ENCODE results near the gene NDUFB11. TPM values are rescaled to one million over a fixed set of nuclear protein-coding genes. Genes with fewer than 3 reads are reported as not detected.
A peak's percentile ranks its signal among the peaks of the same experiment; 100 is the strongest.

Gene NDUFB11
- total RNA-seq = 10 to 100 TPM; 52.8 to 75.6 (median 65.9) TPM

DNA sequence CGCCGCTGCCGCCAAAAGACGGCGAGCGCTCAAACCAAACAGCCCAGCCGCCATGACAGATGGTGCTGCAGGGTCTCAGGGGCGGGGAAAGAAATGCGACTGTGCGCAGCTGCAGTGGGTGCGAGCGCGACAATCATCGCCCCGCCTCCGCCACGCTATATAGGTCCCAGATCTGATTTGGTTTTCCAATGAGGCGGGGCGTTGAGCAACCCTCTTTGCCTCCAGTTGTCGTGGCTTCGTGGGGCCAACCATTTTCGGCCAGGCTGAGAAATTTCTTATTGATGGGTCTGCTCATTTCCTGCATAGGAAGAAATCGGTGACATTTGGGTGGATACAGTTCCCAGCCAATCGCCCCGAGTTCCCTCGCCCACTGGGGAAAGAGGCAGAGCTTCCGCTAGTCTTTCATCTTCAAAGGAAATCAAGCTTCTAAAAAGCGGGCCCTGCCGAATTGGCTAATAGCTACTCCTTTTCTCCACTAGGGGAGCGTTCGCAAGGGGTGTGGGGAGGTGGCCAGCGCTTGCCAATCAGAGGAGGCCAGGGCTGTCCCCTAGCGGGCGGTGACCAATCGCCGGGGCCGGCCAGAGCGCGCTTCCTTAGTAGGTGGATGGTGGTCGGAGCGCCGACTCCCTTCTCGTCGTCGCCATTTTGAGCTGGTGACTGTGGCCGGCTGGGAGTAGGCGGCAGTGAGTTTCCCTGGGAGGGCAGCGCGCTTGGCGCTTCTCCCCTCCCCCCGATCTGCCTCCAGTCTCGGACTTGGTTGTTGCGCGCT, at the start of gene NDUFB11, which contains the start of gene RBM10:
Gene NDUFB11, minus strand, starts transcription at position 77 of the 769 bp plus-strand sequence. Its CDS starts 23 bp downstream, at position 54.
Gene RBM10, plus strand, starts transcription at position 596 of the 769 bp plus-strand sequence. CDS start 2,261 bp downstream, outside the sequence.
- peak; percentile 90 to 98 for DNase-seq (ENCODE audit: low spot score in 2 of 2)
- TF ChIP-seq POLR2A (IDR thresholded peaks at IDR 0.05) = no peak
- TF ChIP-seq CTCF (IDR thresholded peaks at IDR 0.05) = peak in 1 of 3 donors; percentile 91
- peak within 1 kb of the TSS; percentile 68 for H3K4me3 ChIP-seq (ENCODE audit: low read depth, poor library complexity, severe bottlenecking)
- WGBS, 2 donors = 0 to 45% methylated on average over 6 to 53 of the region's 54 CpGs
- intact Hi-C loops (cut with DNase I; ENCODE audit: low total_unique reads) = no loop called here

- WGBS, 2 donors = 0 to 1% methylated on average over 32 to 45 of the region's 50 CpGs
- intact Hi-C loops (cut with DNase I; ENCODE audit: low total_unique reads) = loop anchor here (10.0 kb wide), 2 partner anchors 191 to 331 kb away; no protein-coding TSS in a partner anchor
- peak within 1 kb of the TSS; percentile 47 for H3K4me3 ChIP-seq (ENCODE audit: low read depth, poor library complexity, severe bottlenecking)
- TF ChIP-seq POLR2A (IDR thresholded peaks at IDR 0.05) = peak in 1 of 2 donors; percentile 36
- peak in 1 of 3 donors; percentile 50 for TF ChIP-seq CTCF (IDR thresholded peaks at IDR 0.05)
- peak; percentile 92 to 100 for DNase-seq (ENCODE audit: low spot score in 2 of 2)
Observed at GRCh38 chrX:47193475-47194193, 49.1 kb upstream of the NDUFB11 start, which contains the start of gene UBA1. UBA1 (plus strand) TSS chrX:47193829; CDS start chrX:47198803, 4,974 bp downstream.

DNA sequence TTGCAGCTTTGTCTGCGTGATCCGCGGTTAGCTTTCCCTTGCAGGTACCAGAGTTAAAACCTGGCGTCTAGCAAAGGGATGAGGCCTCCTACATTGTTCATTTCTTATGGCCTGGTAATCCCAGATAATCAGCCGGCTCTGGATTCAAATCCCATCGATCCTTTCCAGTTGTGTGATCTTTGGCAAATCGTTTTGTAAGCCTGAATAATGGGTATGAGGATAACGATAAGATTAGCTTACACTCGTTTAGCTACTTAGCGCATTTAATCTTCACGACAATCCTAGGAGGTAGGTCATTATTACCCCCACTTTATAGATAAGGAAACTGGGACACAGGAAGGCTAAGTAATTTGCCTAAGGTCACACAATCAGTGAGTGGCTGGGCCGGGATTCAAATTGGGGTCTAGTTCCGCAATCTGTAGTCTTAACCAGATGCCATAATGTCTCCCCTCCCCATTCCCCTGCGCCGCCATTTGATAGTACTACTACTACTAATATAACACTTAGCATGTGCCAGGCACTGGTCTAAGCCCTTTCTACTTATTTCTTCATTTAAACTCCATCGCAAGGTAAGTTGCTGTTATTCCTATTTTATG, 47.4 kb upstream of the NDUFB11 start:
- no peak for DNase-seq (ENCODE audit: low spot score in 2 of 2)
- TF ChIP-seq CTCF (IDR thresholded peaks at IDR 0.05) (no peak), POLR2A (IDR thresholded peaks at IDR 0.05) (no peak)
- H3K4me3 ChIP-seq (ENCODE audit: low read depth, poor library complexity, severe bottlenecking) = no peak overlapping the region
- 63% methylated on average over 16 of the region's 16 CpGs for WGBS, 2 donors
- intact Hi-C loops (cut with DNase I; ENCODE audit: low total_unique reads) = loop anchor here (10.0 kb wide), 2 partner anchors 193 to 333 kb away; no protein-coding TSS in a partner anchor

DNA sequence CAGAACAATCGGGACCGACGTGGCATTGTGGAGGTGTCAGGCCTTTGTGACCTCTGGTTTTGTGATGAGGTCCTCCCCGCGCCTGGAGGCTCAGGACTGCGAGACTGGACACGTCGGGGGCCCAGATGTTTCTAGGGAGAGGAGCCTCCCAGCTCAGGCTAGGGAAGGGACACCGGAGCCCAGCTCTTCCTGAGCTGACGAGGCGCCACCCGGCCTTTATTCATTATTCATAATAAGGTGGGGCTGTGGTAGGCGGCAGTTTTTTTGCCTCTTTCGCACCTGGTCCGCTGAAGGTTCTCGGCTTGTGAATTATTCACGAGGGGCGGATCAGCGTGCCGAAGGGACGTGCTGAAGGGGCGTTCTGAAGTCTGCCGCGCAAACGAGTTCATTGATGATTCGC, 46.8 kb upstream of the NDUFB11 start:
- no peak for TF ChIP-seq CTCF (IDR thresholded peaks at IDR 0.05)
- TF ChIP-seq POLR2A (IDR thresholded peaks at IDR 0.05) = no peak
- H3K4me3 ChIP-seq (ENCODE audit: low read depth, poor library complexity, severe bottlenecking) = peak overlapping the region; percentile 63
- DNase-seq (ENCODE audit: low spot score in 2 of 2) = no peak
- 1 to 31% methylated on average over 18 to 26 of the region's 26 CpGs for WGBS, 2 donors
- intact Hi-C loops (cut with DNase I; ENCODE audit: low total_unique reads) = loop anchor here (10.0 kb wide), 2 partner anchors 193 to 333 kb away; no protein-coding TSS in a partner anchor

DNA sequence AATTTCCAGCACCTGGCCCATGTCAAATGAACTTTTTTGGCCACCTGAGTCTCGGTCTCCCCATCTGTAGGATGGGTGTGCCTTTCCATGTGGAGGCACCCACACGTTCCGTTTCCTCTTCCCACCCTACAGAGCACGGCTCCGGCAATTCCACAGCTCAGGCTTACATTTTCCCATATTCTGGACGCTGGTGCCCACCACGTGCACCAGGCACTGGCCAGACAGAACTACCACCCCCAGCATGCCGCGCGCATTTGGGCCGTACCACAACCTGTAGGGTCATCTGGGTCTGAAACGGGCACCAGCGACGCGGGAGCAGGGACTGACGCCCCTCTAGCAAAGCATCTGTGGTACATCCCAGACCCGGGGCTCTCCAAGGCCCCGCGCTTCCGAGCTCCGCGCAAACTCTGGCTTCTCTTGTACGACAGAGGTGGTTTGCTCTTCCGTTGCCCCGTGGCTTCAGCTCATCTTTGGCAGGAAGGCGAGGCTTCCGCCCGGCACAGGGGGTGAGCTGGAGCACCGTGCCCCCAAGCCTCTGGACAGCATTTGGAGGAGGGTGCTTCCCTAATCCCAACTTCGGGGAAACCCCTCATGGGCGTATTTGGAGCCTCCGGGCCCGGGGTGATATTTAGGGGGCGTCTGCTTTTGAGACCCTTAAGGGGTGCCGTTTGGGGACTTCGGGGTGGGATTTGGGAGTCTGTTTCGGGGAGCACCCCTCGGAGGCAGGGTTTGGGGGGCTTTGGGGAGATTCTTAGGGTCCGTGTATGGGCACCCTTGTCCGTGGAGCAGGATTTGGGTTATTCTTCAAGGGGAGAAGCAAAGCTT, 46.2 kb upstream of the NDUFB11 start:
- intact Hi-C loops (cut with DNase I; ENCODE audit: low total_unique reads) = loop anchor here (10.0 kb wide), 2 partner anchors 194 to 334 kb away; no protein-coding TSS in a partner anchor
- peak overlapping the region; percentile 63 for H3K4me3 ChIP-seq (ENCODE audit: low read depth, poor library complexity, severe bottlenecking)
- 6 to 25% methylated on average over 10 to 35 of the region's 40 CpGs for WGBS, 2 donors
- TF ChIP-seq POLR2A (IDR thresholded peaks at IDR 0.05) (no peak), CTCF (IDR thresholded peaks at IDR 0.05) (no peak)
- DNase-seq (ENCODE audit: low spot score in 2 of 2) = peak; percentile 79 to 95

All from lower leg skin (tissue), 4 donors.